GM12878 (cell line): ENCODE measurements around the gene SUPT6H.

Experiments used
- CHD4 ChIP-seq: fragments of 200-600 bp; sonication (generic); IDR thresholded peaks from 2 replicates; pipeline ENCODE4 v1.6.1; 2016; ENCODE audit warnings: mild to moderate bottlenecking
- REST ChIP-seq: IDR thresholded peaks from 2 replicates; pipeline ENCODE4 v1.6.1; 2012; ENCODE audit warnings: mild to moderate bottlenecking, low read depth, low read length

- TF ChIP-seq CHD4 (no peak), REST (no peak)
Observed at GRCh38 chr17:28624148-28624547, 37.9 kb upstream of the SUPT6H start.
